ENCODE results near the gene EIF1AX.
A peak's percentile ranks its signal among the peaks of the same experiment; 100 is the strongest.
"Not testable (repeated sequence)": the region's sequence is repeated elsewhere in the genome, so short reads cannot be mapped to it uniquely, and the experiment has no call there.

EIF1AX gene, protein sequence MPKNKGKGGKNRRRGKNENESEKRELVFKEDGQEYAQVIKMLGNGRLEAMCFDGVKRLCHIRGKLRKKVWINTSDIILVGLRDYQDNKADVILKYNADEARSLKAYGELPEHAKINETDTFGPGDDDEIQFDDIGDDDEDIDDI

GRCh38 chrX:20141281-20142220 is at the start of gene EIF1AX:
Gene EIF1AX (minus strand): TSS chrX:20141838. CDS start chrX:20141640, 198 bp downstream.
- DNase-seq, result peak; percentile 93 to 100 (median 97)

GRCh38 chrX:20189171-20189570 is 47.5 kb upstream of the EIF1AX start:
- no peak for DNase-seq

- DNase-seq, result no peak
Measured at GRCh38 chrX:20181598-20182329, 40.1 kb upstream of the EIF1AX start.

DNA sequence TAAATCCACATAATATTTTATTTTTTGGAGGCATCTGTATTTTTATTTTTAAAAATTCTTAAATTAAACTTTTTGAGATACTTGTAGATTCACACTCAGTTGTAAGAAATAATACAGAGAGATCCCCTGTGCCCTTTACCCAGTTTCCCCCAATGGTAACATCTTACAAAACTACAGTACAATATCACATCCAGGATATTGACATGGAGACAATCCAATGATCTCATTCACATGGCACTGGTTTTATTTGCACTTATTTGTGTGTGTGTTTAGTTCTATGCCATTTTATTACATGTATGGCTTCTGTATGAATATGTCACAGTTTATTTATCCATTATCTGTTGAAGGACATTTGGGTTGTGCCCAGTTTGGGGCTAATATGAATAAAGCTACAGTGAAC is 35.5 kb upstream of the EIF1AX start:
- no peak for DNase-seq

DNA sequence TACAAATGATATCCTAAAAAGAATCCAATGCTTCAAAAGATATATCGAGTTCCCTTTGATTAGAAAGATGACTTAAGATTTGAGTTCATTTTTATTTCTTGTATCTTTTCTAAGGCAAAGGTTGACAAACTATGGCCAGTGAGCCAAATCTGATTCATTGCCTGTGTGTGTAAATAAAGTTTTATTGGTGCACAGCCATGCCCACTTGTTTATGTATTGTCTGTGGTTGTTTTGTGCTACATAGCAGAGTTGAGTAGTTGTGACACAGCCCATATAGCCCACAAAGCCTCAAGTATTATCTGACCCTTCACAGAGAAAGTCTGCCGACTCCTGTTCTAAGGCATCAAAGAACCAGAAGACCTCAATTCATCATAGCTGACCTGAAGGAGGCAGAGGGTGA is 32.2 kb upstream of the EIF1AX start:
- no peak for DNase-seq

GRCh38 chrX:20173313-20173712 is 31.7 kb upstream of the EIF1AX start:
- no peak for DNase-seq

GRCh38 chrX:20171887-20172286 is 30.2 kb upstream of the EIF1AX start:
- no peak for DNase-seq

- DNase-seq, result not testable (repeated sequence)
Measured at GRCh38 chrX:20162516-20162915, 20.9 kb upstream of the EIF1AX start.

DNA sequence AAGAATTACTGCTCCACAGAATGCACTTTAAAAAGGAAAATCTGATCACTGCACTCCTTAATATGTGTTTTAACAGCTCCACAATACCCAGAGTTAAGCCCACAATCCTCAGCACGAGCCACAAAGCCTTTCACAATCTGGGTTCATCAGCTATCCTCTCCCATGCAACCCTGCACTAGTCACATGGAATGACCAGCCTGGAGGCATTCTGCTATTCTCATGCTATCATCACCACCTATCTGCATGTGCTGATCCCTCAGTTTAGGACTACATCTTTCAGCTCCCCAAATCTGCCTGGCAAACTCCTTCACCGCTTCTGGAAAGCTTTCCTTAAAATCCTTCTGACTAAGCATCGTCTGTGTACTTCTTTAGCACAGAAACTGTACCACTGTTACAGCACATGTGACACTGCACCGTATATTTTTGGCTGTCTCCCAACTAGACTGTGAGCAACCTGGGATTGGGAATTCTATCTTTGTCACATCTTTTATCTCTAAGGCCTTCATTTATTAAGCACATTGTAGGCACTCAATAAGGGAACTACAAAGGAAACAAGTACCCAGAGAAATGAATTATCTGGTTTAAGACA is 18.3 kb upstream of the EIF1AX start:
- no peak for DNase-seq

- DNase-seq, result no peak
Measured at GRCh38 chrX:20151689-20152088, 10.1 kb upstream of the EIF1AX start.

DNA sequence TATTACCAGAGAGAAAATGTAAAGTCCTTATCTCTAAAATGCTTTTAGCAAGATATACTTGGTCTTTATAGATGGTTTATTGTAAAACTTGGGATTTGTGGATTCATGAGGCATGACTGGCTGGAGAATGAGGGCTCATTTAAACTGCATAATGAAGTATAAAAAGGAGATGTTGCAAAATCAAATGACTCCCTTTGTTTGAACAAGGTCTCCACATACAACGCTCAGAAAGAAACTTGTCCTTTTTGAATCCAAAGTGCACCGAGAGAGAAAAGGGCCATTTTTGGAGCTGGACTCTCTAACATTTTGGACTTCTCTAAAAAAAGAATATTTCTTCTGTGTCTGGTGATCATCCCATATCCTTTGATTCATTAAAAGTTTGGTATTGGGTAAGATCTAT is 7.7 kb upstream of the EIF1AX start:
- DNase-seq, result no peak

DNA sequence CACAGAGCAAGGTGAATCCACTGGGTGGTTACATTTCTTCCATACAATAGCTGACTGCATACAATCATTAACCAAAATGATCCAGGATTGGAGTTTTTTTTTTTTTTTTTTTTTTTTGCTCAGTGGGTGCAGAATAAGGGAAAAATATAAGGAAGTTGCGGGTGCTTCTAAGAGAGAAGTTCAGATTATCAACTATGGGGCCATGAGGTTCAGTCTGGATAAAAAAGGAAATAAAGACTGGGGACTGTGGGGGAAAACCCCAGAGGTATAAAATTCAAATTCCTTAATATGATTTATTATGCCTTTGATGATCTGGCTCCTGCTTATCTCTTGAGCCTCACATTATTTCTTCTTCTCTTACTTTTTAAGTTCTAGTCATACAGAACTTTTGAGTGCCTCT is 5.9 kb upstream of the EIF1AX start:
- no peak for DNase-seq

DNA sequence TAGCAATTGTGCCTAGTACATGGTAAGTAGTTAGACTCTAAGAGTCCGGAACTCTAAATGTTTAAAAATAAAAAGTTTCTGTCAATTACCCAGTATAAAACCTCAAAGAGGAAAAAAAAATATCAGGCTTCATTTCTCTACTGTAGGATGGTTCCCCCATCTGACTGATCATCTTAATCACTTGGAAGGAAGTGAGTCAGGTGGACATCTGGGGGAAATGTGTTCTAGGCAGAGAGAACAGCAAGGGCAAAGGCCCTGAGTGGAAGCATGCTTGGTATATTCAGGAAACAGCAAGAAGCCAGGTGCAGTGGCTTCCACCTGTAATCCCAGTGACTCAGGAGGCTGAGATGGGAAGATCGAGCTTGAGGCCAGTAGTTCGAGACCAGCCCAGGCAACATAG is 2.9 kb upstream of the EIF1AX start:
- no peak for DNase-seq

DNA sequence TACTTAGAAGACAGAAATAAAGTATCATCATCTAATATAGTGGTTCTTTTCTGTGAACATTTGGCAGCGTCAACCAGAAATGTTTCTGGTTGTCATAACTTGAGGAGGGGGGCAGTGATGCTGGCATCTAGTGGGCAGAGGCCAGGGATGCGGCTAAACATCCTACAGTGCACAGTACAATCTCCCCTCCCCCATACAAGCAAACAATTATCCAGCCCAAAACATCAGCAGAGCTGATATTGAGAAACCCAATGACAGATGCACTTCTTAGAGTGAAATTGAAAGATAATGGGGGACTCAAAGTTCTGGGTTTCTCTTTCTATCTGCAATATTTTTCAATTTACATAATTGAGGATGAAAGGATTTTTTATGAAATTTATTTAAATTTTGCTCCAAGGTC is 1.9 kb upstream of the EIF1AX start:
- no peak for DNase-seq

- DNase-seq, result no peak
Measured at GRCh38 chrX:20143111-20143510, 1.5 kb upstream of the EIF1AX start.

DNA sequence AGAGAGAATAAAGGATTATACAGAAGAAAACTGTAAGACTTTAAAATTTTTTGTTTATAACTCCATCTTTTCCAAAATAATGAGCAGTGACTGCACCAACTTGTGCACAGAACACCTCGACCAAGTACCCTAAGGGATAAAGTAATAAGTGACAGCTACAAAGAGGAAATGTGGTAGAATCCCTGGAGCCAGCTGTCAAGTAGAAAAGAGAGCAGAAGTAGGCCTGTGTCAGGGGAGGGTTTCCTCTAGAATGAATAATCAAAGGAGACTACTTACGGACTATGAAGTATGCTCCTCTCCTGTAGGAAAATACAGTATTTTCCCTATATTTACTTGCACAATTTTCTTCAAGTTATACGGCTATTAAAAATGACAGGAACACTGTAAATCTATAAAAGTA is 1.2 kb downstream of the EIF1AX start:
- DNase-seq, result no peak

- DNase-seq, result no peak
Measured at GRCh38 chrX:20139966-20140365, 1.7 kb downstream of the EIF1AX start.

- no peak for DNase-seq
Measured at GRCh38 chrX:20135944-20136343, 5.7 kb downstream of the EIF1AX start.

DNA sequence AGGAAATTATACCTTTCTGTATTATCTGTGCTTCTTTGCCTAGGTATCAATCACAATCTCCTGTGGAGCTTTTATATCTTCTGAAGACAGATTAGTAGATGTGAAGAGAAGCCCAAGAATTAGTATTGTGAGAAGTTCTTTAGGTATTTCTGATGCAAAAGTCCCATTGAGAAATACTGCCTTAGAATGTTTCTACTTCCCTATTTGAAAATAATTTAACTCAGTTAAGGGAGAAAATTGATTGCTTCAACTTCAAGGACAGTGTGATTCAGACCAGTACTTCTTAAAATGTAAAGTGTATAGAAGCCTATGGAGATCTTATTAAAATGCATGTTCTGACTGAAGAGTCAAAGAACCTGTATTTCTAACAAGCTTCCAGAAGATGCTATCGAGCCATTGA is 9.0 kb downstream of the EIF1AX start:
- DNase-seq, result no peak

GRCh38 chrX:20130357-20130756 is 11.3 kb downstream of the EIF1AX start:
- no peak for DNase-seq

GRCh38 chrX:20129547-20129946 is 12.1 kb downstream of the EIF1AX start:
- no peak for DNase-seq

DNA sequence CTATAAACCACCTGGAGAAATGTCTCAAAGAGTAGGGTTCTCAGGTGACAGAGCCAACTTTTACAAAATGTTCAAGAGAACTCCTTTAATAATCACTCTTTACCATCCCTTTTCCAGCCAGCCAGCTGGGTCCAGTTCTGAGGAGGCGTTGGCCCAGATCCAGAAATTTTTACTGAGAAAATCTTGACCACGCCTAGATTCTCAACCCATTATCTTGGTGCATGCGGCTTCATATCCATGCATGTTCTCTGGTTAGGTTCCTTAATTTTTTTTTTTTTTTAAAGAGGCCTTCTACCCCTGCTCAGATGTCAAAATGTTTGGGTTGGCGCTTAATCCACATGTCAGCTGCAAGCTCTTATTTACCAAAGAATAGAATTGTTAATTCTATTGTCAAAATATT is 13.0 kb downstream of the EIF1AX start:
- no peak for DNase-seq

DNA sequence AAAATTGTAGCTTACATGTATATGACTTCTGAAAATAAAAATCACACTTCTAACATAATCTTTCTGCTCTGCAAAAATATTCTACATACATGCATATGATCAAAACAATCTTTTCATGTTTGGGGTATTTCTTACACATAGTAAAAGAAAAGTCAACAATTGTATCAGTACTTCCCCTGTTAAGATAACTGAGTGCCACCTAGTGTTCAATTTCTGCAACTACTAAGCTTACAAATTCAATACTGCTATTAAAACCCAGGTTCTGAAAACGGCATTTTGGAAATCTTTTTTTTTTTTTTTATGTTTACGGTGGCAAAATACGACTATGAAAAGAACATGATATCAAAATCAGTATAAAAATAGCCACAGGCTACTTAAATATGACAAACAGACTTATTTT is 14.2 kb downstream of the EIF1AX start:
- DNase-seq, result peak in 2 of 6 experiments; percentile 8 to 11

Measured in stimulated activated naive CD4-positive, alpha-beta T cell (primary cell).